ENCODE results near the gene GOLGA2.

GOLGA2 gene

DNA sequence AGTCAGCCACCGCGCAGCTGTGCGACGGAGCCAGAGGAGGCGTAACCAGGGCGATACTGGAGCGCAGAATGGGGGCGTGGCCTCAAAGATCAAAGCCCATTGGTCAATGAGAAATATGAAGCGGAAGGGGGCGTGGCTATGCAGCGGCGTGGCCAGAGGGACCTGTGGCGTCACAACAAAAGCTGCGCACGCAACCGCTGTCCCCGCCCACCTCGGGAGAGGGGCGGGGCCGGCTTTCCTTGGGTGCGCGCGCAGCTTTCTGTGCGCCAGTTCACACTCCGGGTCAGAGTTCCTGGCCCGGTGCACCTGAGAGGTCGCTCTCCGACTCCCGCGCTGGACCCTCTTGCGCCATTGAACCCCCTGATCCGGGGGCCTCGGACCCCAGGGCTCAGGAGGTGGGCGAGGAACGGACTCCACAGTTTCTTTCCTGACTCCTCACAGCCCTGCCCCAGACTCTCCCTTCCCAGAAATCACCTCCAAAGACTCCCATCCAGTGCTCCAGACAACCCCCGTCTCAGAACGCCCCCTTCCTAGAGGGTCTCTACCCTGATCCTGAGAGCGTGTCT is 284 bp upstream of the GOLGA2 start, which contains the start of gene SWI5:
Gene SWI5 (plus strand): TSS at position 269 of the 566 bp plus-strand sequence.
- no peaks in the 10 kb centered on the region for H3K27me3 ChIP-seq (ENCODE audit: insufficient read depth, poor library complexity, severe bottlenecking)
- H3K27ac ChIP-seq (ENCODE audit: poor library complexity, severe bottlenecking), result peak within 1 kb of the TSS; percentile 60

DNA sequence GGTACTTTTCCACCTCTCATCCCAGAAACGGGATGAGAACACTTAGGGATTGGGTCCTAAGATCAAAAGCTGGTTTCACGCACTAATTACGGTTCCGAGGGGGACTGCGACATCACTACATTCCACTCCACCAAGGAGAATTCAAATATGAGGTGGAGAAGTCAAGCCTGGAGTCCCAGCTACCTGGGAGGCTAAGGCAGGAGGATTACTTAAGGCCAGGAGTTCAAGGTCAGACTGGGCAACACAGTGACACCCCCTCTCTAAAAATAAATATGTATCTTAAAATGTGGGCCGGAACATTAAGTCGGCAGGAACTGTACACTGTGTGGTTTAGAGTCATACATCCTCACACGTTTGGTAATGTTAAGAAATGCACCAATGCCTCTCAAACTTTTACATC is 1.6 kb downstream of the GOLGA2 start:
- Histone ChIP-seq H3K9me3 (ENCODE audit: severe bottlenecking) (no peaks in the 10 kb centered on the region), H3K36me3 (ENCODE audit: low read depth) (peaks cover 37% of the 10 kb centered on the region), H3K4me3 (ENCODE audit: severe bottlenecking) (no peak overlapping the region), H3K27ac (ENCODE audit: poor library complexity, severe bottlenecking) (no peak overlapping the region), H3K27me3 (ENCODE audit: insufficient read depth, poor library complexity, severe bottlenecking) (no peaks in the 10 kb centered on the region), H3K4me1 (ENCODE audit: insufficient read depth, poor library complexity, severe bottlenecking) (peaks cover 6% of the 10 kb centered on the region)
- ATAC-seq (ENCODE audit: low read depth), result no peak
- no peak for DNase-seq (ENCODE audit: low spot score)
- TF ChIP-seq, protein P1, sequence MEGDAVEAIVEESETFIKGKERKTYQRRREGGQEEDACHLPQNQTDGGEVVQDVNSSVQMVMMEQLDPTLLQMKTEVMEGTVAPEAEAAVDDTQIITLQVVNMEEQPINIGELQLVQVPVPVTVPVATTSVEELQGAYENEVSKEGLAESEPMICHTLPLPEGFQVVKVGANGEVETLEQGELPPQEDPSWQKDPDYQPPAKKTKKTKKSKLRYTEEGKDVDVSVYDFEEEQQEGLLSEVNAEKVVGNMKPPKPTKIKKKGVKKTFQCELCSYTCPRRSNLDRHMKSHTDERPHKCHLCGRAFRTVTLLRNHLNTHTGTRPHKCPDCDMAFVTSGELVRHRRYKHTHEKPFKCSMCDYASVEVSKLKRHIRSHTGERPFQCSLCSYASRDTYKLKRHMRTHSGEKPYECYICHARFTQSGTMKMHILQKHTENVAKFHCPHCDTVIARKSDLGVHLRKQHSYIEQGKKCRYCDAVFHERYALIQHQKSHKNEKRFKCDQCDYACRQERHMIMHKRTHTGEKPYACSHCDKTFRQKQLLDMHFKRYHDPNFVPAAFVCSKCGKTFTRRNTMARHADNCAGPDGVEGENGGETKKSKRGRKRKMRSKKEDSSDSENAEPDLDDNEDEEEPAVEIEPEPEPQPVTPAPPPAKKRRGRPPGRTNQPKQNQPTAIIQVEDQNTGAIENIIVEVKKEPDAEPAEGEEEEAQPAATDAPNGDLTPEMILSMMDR (IDR thresholded peaks at IDR 0.05; ENCODE audit: poor library complexity, severe bottlenecking), result no peak

More for the DNA sequence above, 284 bp upstream of the GOLGA2 start, which contains the start of gene SWI5:
- TF ChIP-seq, protein P1 (IDR thresholded peaks at IDR 0.05; ENCODE audit: poor library complexity, severe bottlenecking), result no peak
- DNase-seq (ENCODE audit: low spot score), result peak; percentile 99
- peak; percentile 86 for ATAC-seq (ENCODE audit: low read depth)
- Histone ChIP-seq H3K9me3 (ENCODE audit: severe bottlenecking) (no peaks in the 10 kb centered on the region), H3K4me1 (ENCODE audit: insufficient read depth, poor library complexity, severe bottlenecking) (peaks cover 6% of the 10 kb centered on the region), H3K36me3 (ENCODE audit: low read depth) (peaks cover 27% of the 10 kb centered on the region), H3K4me3 (ENCODE audit: severe bottlenecking) (peak within 1 kb of the TSS; percentile 64)

DNA sequence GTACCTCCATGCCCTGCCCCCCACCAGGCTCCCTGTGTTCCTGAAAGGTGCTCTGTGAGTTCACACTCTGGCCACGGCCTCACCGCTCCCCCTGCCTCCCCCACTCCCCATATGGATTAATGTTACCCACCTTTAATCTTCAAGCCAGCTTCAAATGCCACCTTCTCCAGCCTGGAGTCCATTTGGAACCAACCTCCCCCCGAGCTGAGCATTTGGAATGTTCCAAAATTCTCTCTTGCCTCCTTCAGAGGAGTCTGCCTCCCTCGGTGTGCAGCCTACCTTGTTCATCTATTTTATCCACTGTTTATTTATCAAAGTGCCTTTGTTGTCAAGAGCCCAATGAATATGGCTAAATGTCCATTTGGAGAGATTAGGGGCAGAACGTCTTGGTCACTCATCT is 4.3 kb downstream of the GOLGA2 start:
- Histone ChIP-seq H3K4me3 (ENCODE audit: severe bottlenecking) (no peak overlapping the region), H3K36me3 (ENCODE audit: low read depth) (peaks cover 53% of the 10 kb centered on the region), H3K9me3 (ENCODE audit: severe bottlenecking) (no peaks in the 10 kb centered on the region), H3K27me3 (ENCODE audit: insufficient read depth, poor library complexity, severe bottlenecking) (no peaks in the 10 kb centered on the region), H3K27ac (ENCODE audit: poor library complexity, severe bottlenecking) (peak overlapping the region; percentile 31), H3K4me1 (ENCODE audit: insufficient read depth, poor library complexity, severe bottlenecking) (peaks cover 6% of the 10 kb centered on the region)
- ATAC-seq (ENCODE audit: low read depth) (no peak; the same call in 2 of the 3 replicates), DNase-seq (ENCODE audit: low spot score) (no peak)
- TF ChIP-seq, protein P1 (IDR thresholded peaks at IDR 0.05; ENCODE audit: poor library complexity, severe bottlenecking), result no peak

DNA sequence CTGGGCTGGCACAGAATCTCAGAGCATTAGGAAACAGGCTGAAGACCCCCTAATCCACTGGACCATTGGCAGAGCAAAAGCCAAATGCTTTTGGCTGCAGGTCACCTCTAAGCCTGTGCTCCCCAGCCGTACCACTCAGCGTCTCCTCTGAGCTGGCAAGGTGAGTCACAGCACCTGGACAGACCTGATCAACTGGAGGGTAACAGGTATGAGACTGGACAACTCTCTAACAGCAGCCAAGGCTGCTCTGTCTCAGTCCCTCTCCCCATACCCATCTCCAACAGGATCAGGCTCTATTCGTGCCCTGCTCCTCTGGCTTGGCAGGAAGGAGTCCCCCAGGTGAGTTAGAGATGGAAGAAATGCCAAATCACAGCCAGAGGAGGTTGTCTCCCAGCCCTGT is 4.7 kb downstream of the GOLGA2 start:
- no peaks in the 10 kb centered on the region for H3K27me3 ChIP-seq (ENCODE audit: insufficient read depth, poor library complexity, severe bottlenecking)
- TF ChIP-seq, protein P1 (IDR thresholded peaks at IDR 0.05; ENCODE audit: poor library complexity, severe bottlenecking), result peak; percentile 7
- H3K9me3 ChIP-seq (ENCODE audit: severe bottlenecking), result no peaks in the 10 kb centered on the region
- H3K27ac ChIP-seq (ENCODE audit: poor library complexity, severe bottlenecking), result peak overlapping the region; percentile 31
- H3K4me3 ChIP-seq (ENCODE audit: severe bottlenecking), result no peak overlapping the region
- DNase-seq (ENCODE audit: low spot score) (no peak), ATAC-seq (ENCODE audit: low read depth) (peak; percentile 93)
- H3K4me1 ChIP-seq (ENCODE audit: insufficient read depth, poor library complexity, severe bottlenecking), result peaks cover 6% of the 10 kb centered on the region
- peaks cover 57% of the 10 kb centered on the region for H3K36me3 ChIP-seq (ENCODE audit: low read depth)

DNA sequence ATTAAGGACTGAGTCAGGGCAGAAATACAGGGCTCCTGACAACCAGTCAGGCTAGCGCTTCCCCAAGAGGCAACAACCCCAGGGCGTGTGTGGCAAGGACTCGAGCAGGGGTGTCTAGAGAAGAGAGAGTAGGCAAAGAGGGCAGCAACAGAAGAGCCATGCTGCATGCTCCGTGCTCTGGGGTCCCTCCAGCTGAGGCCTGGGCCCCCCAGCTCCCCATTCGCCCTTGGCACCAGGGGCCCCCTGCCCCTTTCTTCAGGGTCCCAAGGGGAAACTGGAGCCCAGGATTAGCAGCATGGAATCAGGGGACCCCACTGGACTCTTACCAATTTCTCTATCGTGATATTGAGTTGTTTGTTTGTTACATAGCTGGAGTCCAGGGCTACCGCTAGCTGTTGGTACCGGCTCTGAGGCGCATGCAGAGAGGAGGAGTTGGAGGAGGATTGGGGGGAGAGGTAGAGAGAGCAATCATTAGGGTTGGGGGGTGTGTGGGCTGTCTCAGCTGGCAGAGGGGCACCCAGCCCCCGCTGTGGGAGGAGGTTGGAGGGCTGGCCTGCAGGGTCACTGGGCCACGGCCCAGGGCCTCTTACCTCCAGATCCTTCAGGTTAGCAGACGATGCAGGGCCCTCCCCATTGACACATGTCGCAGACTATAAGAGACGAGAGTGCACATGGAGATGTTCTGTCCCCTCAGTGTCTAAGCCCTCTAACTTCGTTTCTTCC is 8.8 kb downstream of the GOLGA2 start:
- Histone ChIP-seq H3K4me3 (ENCODE audit: severe bottlenecking) (no peak overlapping the region), H3K27me3 (ENCODE audit: insufficient read depth, poor library complexity, severe bottlenecking) (no peaks in the 10 kb centered on the region), H3K9me3 (ENCODE audit: severe bottlenecking) (no peaks in the 10 kb centered on the region), H3K36me3 (ENCODE audit: low read depth) (peaks cover 70% of the 10 kb centered on the region), H3K4me1 (ENCODE audit: insufficient read depth, poor library complexity, severe bottlenecking) (peaks cover 6% of the 10 kb centered on the region), H3K27ac (ENCODE audit: poor library complexity, severe bottlenecking) (no peak overlapping the region)
- TF ChIP-seq, protein P1 (IDR thresholded peaks at IDR 0.05; ENCODE audit: poor library complexity, severe bottlenecking), result no peak
- ATAC-seq (ENCODE audit: low read depth) (no peak), DNase-seq (ENCODE audit: low spot score) (no peak)
